ENCODE measurements around the gene C1orf174.

C1orf174 gene

GRCh38 chr1:3864884-3865283, 35.2 kb downstream of the C1orf174 start:
- TF ChIP-seq CTCF (conservative IDR thresholded peaks at IDR 0.05; ENCODE audit: control insufficient read depth, insufficient read depth, low read depth, low read length), result no peak
- no peak overlapping the region for H3K4me3 ChIP-seq (ENCODE audit: control insufficient read depth, low read depth, low read length)
- no peak for DNase-seq (ENCODE audit: low read depth)

GRCh38 chr1:3863231-3863935, 36.7 kb downstream of the C1orf174 start:
- no peak overlapping the region for H3K4me3 ChIP-seq (ENCODE audit: control insufficient read depth, low read depth, low read length)
- no peak for DNase-seq (ENCODE audit: low read depth)
- TF ChIP-seq CTCF (conservative IDR thresholded peaks at IDR 0.05; ENCODE audit: control insufficient read depth, insufficient read depth, low read depth, low read length), result no peak

GRCh38 chr1:3858231-3858981, 41.7 kb downstream of the C1orf174 start:
- peak; percentile 28 for DNase-seq (ENCODE audit: low read depth)
- peak overlapping the region; percentile 92 for H3K4me3 ChIP-seq (ENCODE audit: control insufficient read depth, low read depth, low read length)
- no peak for TF ChIP-seq CTCF (conservative IDR thresholded peaks at IDR 0.05; ENCODE audit: control insufficient read depth, insufficient read depth, low read depth, low read length)

GRCh38 chr1:3857791-3858129, 42.3 kb downstream of the C1orf174 start:
- no peak for TF ChIP-seq CTCF (conservative IDR thresholded peaks at IDR 0.05; ENCODE audit: control insufficient read depth, insufficient read depth, low read depth, low read length)
- peak overlapping the region; percentile 92 for H3K4me3 ChIP-seq (ENCODE audit: control insufficient read depth, low read depth, low read length)
- DNase-seq (ENCODE audit: low read depth), result no peak

GRCh38 chr1:3856923-3857790, 42.9 kb downstream of the C1orf174 start, which contains the start of the genes CEP104 and DFFB:
Gene CEP104 (minus strand): TSS chr1:3857211. CDS start chr1:3852407, 4,804 bp downstream.
Gene DFFB (plus strand): TSS chr1:3857476. CDS start chr1:3857604, 128 bp downstream.
- TF ChIP-seq CTCF (conservative IDR thresholded peaks at IDR 0.05; ENCODE audit: control insufficient read depth, insufficient read depth, low read depth, low read length), result no peak
- peak within 1 kb of the TSS; percentile 92 for H3K4me3 ChIP-seq (ENCODE audit: control insufficient read depth, low read depth, low read length)
- peak; percentile 69 for DNase-seq (ENCODE audit: low read depth)

- DNase-seq (ENCODE audit: low read depth), result no peak
- H3K4me3 ChIP-seq (ENCODE audit: control insufficient read depth, low read depth, low read length), result no peak overlapping the region
- no peak for TF ChIP-seq CTCF (conservative IDR thresholded peaks at IDR 0.05; ENCODE audit: control insufficient read depth, insufficient read depth, low read depth, low read length)
Measured at GRCh38 chr1:3852711-3853485, 47.2 kb downstream of the C1orf174 start.
